Loucy (cell line): ENCODE results near the gene PDE4D.

Experiments used
- H2AFZ ChIP-seq: fragments of 200-600 bp; sonication (generic); 2 replicates; pipeline ENCODE4 v1.6.0; 2016; ENCODE audit warnings: antibody characterized with exemption, mild to moderate bottlenecking, low read length, moderate library complexity
- H3F3A ChIP-seq: fragments of 200-600 bp; 2 replicates; pipeline ENCODE4 v1.6.0; 2016; ENCODE audit warnings: antibody characterized with exemption, low read depth, mild to moderate bottlenecking
- H3K27me3 ChIP-seq: fragments of 200-600 bp; sonication (generic); 2 replicates; pipeline ENCODE4 v1.6.1; 2014; ENCODE audit warnings: low read length, mild to moderate bottlenecking; ENCODE audit not compliant: insufficient read depth, poor library complexity, severe bottlenecking
- H3K36me3 ChIP-seq: fragments of 200-600 bp; sonication (generic); 2 replicates; pipeline ENCODE4 v1.6.1; 2016; ENCODE audit warnings: low read length; ENCODE audit not compliant: insufficient read depth
- H3K4me1 ChIP-seq: fragments of 200-600 bp; sonication (generic); 2 replicates; pipeline ENCODE4 v1.5.1; 2014; ENCODE audit warnings: low read length, mild to moderate bottlenecking; ENCODE audit not compliant: insufficient read depth, poor library complexity, severe bottlenecking
- H3K4me2 ChIP-seq: fragments of 200-600 bp; sonication (generic); 2 replicates; pipeline ENCODE4 v1.6.0; 2014; ENCODE audit warnings: antibody characterized with exemption, low read length, low read depth, mild to moderate bottlenecking; ENCODE audit not compliant: poor library complexity, severe bottlenecking
- H3K4me3 ChIP-seq: fragments of 200-600 bp; sonication (generic); 2 replicates; pipeline ENCODE4 v1.5.1; 2014; ENCODE audit warnings: low read length, mild to moderate bottlenecking, mixed read lengths; ENCODE audit not compliant: poor library complexity, severe bottlenecking
- H3K79me2 ChIP-seq: fragments of 200-600 bp; sonication (generic); 2 replicates; pipeline ENCODE4 v1.6.1; 2014; ENCODE audit warnings: low read length; ENCODE audit not compliant: insufficient read depth
- H3K9ac ChIP-seq: fragments of 200-600 bp; sonication (generic); 2 replicates; pipeline ENCODE4 v1.6.0; 2014; ENCODE audit warnings: mild to moderate bottlenecking, low read depth, low read length, moderate library complexity; ENCODE audit not compliant: poor library complexity, severe bottlenecking
- H3K9me2 ChIP-seq: fragments of 200-600 bp; sonication (generic); replicated peaks from 2 replicates; pipeline ENCODE4 v1.6.1; 2016; ENCODE audit warnings: low read depth, low read length, mixed read lengths
- H3K9me3 ChIP-seq: fragments of 200-600 bp; sonication (generic); 2 replicates; pipeline ENCODE4 v1.6.1; 2014; ENCODE audit warnings: mild to moderate bottlenecking, antibody characterized with exemption, low read length, low read depth; ENCODE audit not compliant: insufficient read depth
- H4K20me1 ChIP-seq: fragments of 200-600 bp; sonication (generic); 2 replicates; pipeline ENCODE4 v1.6.0; 2014; ENCODE audit warnings: antibody characterized with exemption, low read length, mild to moderate bottlenecking; ENCODE audit not compliant: insufficient read depth, poor library complexity, severe bottlenecking
- CTCF ChIP-seq: fragments of 200-600 bp; sonication (generic); conservative IDR thresholded peaks from 2 replicates; pipeline ENCODE4 v1.5.1; 2014; ENCODE audit warnings: mild to moderate bottlenecking, antibody characterized with exemption, low read length
- EZH2phosphoT487 ChIP-seq: fragments of 200-600 bp; IDR thresholded peaks from 2 replicates; pipeline ENCODE4 v1.6.1; 2018; ENCODE audit warnings: antibody characterized with exemption, mild to moderate bottlenecking, moderate library complexity, borderline replicate concordance

PDE4D gene

GRCh38 chr5:58938563-58939424 lies 954.7 kb downstream of the PDE4D start:
- H3K36me3 ChIP-seq = no peaks in the 10 kb centered on the region
- H3K9me3 ChIP-seq = no peaks in the 10 kb centered on the region
- no peak overlapping the region for H3K4me3 ChIP-seq
- H3K4me2 ChIP-seq = no peak overlapping the region
- no peaks in the 10 kb centered on the region for H4K20me1 ChIP-seq
- no peaks in the 10 kb centered on the region for H3K4me1 ChIP-seq
- no peak for TF ChIP-seq EZH2phosphoT487
- no peak for TF ChIP-seq CTCF
- H2AFZ ChIP-seq = no peak overlapping the region
- no peaks in the 10 kb centered on the region for H3K27me3 ChIP-seq
- H3K9me2 ChIP-seq = no peaks in the 10 kb centered on the region
- no peak overlapping the region for H3K9ac ChIP-seq
- no peaks in the 10 kb centered on the region for H3F3A ChIP-seq
- H3K79me2 ChIP-seq = no peaks in the 10 kb centered on the region

DNA sequence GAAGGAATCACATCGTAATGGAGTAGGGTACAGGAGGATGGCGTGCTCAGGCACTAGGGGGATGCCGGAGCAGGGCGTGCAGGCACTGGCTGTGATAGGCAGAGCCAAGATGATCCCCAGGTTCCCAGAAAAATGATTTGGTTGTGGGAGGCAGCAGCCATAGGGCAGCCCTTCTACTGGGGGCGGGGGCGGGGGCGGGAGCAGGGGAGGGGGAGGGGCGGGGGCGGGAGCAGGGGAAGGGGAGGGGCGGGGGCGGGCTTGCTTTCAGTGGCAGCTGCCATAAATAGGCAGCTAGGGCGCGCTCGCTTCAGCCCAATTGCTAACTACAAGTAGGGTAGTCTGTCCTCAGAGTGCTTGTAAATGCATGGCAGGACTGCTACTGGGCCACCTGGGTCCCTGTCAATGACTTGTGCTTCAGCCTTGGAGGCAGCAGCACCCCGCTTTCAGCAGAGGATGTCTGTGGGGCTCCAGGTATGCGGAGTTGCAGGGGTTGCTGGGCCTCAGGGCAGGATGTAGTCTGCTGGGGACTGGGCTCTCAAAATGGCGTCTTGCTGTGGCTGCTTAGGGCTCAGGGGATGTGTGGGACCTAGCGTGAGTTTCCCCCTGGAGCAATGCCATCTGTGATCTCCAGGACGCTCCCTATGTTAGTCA lies 956.4 kb downstream of the PDE4D start:
- H3K79me2 ChIP-seq = no peaks in the 10 kb centered on the region
- H3F3A ChIP-seq = no peaks in the 10 kb centered on the region
- no peak overlapping the region for H3K4me3 ChIP-seq
- TF ChIP-seq CTCF (no peak), EZH2phosphoT487 (no peak)
- no peak overlapping the region for H2AFZ ChIP-seq
- H3K36me3 ChIP-seq = no peaks in the 10 kb centered on the region
- no peak overlapping the region for H3K4me2 ChIP-seq
- H3K4me1 ChIP-seq = no peaks in the 10 kb centered on the region
- H3K9ac ChIP-seq = no peak overlapping the region
- no peaks in the 10 kb centered on the region for H4K20me1 ChIP-seq
- peaks cover 5% of the 10 kb centered on the region for H3K27me3 ChIP-seq
- no peaks in the 10 kb centered on the region for H3K9me2 ChIP-seq
- no peaks in the 10 kb centered on the region for H3K9me3 ChIP-seq

DNA sequence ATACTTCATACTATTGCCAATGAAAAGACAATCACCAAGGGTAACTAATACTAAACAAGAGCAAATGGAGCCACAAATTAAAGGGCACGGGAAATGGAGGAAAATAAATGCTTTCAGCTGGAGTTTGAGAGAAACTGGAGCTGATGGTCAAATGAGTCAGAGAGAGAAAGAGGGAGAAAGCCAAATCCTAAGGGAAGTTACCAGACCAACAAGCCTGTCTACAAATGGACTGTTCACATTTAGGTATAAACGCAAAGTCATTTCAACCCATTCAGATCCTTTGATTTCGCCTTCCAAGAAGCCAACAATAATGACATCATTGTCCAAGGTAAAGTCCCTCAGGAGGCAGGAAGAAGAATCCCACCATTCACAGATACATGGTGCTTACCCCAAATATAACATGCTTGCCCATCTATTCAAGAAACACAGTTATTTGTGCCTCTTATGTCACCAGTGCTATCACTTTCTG lies 958.9 kb downstream of the PDE4D start:
- H3K9me3 ChIP-seq = no peaks in the 10 kb centered on the region
- H3K4me3 ChIP-seq = no peak overlapping the region
- no peaks in the 10 kb centered on the region for H3K79me2 ChIP-seq
- no peak overlapping the region for H2AFZ ChIP-seq
- no peak for TF ChIP-seq CTCF
- no peak for TF ChIP-seq EZH2phosphoT487
- H3K4me1 ChIP-seq = no peaks in the 10 kb centered on the region
- H3K27me3 ChIP-seq = peaks cover 15% of the 10 kb centered on the region
- H4K20me1 ChIP-seq = no peaks in the 10 kb centered on the region
- H3K9me2 ChIP-seq = no peaks in the 10 kb centered on the region
- no peak overlapping the region for H3K4me2 ChIP-seq
- no peaks in the 10 kb centered on the region for H3K36me3 ChIP-seq
- H3F3A ChIP-seq = no peaks in the 10 kb centered on the region
- no peak overlapping the region for H3K9ac ChIP-seq
